NCI-H526 (cell line): ENCODE measurements around the gene SPTLC2.
"Not testable (repeated sequence)": the region's sequence is repeated elsewhere in the genome, so short reads cannot be mapped to it uniquely, and the experiment has no call there.

ENCODE experiments used
- DNase-seq, 2 experiments: peaks; one replicate each; lab custom pipeline; 2025; lab: John Stamatoyannopoulos, UW

Gene SPTLC2, protein sequence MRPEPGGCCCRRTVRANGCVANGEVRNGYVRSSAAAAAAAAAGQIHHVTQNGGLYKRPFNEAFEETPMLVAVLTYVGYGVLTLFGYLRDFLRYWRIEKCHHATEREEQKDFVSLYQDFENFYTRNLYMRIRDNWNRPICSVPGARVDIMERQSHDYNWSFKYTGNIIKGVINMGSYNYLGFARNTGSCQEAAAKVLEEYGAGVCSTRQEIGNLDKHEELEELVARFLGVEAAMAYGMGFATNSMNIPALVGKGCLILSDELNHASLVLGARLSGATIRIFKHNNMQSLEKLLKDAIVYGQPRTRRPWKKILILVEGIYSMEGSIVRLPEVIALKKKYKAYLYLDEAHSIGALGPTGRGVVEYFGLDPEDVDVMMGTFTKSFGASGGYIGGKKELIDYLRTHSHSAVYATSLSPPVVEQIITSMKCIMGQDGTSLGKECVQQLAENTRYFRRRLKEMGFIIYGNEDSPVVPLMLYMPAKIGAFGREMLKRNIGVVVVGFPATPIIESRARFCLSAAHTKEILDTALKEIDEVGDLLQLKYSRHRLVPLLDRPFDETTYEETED

DNA sequence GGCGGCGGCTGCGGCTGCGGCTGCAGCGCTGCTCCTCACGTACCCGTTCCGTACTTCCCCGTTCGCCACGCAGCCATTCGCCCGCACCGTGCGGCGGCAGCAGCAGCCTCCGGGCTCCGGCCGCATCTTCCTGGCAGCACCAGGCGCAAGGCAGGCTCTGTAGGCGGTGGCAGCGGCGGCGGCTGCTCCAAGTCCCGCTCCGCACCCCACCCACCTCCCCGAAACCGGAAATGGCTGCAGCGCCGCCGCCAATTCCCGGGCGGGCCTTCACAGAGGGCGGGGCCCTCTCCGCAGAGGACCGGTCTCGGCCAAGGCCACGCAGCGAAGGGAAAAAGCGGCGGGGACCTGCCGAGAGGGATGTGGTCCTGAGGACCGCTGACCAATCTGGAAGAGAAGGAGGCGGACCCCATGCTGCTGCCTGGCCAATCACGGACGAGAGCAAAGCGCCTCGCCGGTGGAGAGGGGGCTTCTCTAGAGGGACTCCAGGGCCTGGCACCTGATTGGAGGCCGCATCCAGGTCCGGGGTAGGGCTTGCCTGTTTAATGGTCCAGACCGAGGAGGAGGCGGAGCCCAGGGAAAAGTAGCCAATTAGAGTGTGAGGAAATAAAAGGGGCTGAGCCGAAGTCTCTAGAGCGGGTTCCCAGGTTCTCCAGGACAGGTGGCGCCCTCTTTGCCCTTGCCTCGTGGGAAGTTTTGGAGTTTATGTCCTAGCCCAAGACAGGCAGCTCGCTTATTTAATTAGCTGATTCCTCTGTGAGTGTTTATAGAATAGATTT, at the start of gene SPTLC2:
SPTLC2 (minus strand) TSS at position 184 of the 776 bp plus-strand sequence; CDS start at position 126, 58 bp downstream.
- DNase-seq: peak; percentile 99

DNA sequence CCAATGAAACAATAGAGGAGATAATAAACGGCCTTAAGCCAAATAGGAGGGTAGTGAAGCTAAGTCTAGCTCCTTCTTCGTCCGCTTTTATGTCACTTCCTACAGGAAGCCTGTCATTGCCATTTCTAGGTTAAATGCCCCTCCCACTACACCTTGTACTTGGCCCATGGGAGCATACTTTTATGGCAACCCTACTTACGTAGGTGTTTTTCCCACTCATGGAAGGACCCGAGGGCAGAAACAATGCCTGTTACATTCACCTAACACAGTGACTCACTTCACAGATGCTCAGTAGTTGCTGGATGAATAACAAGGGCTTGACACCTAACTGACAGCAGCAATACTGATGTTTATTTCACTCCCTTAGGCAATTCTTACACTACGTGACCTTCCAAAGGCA, 46.9 kb upstream of the SPTLC2 start:
- no peak for DNase-seq

DNA sequence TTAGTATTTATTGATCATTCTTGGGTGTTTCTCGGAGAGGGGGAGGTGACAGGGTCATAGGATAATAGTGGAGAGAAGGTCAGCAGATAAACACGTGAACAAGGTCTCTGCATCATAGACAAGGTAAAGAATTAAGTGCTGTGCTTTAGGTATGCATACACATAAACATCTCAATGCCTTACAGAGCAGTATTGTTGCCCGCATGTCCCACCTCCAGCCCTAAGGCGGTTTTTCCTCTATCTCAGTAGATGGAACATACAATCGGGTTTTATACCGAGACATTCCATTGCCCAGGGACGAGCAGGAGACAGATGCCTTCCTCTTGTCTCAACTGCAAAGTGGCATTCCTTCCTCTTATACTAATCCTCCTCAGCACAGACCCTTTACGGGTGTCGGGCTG, 45.1 kb upstream of the SPTLC2 start:
- not testable (repeated sequence) for DNase-seq

DNA sequence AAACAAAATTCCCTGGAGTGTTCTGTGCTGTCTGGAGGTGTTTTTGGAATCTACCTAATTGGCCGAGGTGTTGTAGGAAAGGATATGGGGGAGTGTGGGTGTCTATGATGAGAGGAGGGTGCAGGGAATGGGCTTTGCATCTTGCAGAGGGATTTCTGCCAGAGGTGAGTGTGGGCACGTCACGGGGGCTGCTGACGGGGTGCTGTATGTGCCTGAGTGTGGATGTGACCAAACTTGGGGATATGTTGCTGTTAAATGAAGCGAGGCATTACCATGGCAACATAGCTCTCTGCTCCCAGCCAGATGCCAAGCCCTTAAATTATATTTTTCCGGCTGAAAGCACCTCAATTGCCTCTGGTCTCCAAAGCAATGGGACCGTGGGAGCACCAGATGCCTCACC, 44.3 kb upstream of the SPTLC2 start:
- DNase-seq: peak in 1 of 2 experiments; percentile 6

DNA sequence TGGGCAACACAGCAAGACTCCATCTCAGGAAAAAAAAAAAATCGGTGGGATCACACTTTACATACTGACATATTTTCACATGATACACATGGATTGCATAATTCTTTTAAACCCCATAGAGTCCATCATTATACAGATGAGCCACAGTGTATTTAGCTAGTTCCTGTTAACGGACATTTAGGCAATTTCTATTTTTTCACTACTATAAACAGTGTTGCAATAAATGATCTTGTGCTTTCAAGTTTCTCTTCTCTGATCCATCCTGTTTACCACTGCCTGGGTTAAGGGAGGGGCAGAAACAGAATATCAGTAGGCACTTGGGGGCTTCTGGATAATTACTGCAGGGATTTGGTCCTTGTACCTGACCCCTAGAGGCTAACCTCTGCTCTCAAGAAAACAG, 43.4 kb upstream of the SPTLC2 start:
- DNase-seq: no peak

DNA sequence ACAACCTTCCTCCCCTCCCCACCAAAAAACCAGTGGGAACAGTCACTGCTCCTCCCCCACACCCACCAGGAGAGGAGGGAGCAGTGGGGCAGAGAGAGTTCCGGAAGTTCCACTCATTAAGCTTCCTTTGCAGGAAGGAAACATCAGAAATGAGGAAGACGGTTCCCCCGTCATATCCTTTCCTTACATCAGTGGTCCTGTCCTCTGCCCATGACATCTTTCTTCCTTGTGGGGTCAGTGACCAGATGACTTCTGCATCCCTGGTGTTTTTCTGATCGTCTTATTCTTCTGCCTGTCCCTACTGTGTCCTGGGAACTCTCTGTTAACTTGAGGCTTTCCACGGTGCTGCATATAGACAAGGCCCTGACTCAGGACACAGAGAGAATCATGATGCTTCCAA, 40.8 kb upstream of the SPTLC2 start:
- DNase-seq: no peak

DNA sequence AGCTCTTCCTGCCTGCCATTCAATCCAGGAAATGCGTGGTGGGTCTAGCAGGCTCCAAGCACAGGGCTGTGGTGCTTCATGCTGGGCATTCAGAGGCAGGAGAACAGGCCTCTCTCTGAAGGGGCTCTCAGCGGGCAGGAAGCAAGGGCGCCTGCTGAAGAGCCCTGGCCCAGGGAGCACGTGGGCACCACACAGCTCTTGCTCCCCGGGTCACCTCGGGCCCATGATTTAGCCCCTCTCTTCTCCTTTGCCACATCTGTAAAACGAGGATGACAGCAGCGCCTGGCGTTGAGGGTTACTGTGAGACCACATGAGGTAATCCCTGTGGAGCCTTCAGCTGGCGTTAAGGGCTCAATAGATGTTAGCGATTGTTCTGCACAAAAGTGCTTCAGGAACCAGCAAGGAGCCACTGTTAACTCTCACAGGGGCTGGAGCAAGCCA, 37.6 kb upstream of the SPTLC2 start:
- no peak for DNase-seq

DNA sequence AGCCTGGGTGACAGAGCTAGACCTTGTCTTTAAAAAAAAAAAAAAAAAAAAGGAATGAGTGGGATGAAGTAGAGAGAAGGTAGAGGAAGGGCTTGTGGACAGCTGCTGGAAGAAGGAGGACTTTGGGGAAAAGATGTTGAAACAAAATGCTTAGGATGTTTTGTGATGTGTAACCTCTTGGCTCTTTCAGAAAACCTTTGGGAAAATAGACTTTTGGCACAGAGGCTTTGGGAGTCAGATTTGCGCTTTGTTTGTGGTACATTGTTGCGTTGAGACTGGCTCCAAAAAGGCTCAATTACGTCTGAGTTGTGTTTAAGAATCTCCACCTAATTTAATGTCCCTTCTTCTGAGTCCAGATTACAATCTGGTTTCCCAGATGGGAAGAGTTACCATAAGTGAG, 32.9 kb upstream of the SPTLC2 start:
- DNase-seq: no peak

DNA sequence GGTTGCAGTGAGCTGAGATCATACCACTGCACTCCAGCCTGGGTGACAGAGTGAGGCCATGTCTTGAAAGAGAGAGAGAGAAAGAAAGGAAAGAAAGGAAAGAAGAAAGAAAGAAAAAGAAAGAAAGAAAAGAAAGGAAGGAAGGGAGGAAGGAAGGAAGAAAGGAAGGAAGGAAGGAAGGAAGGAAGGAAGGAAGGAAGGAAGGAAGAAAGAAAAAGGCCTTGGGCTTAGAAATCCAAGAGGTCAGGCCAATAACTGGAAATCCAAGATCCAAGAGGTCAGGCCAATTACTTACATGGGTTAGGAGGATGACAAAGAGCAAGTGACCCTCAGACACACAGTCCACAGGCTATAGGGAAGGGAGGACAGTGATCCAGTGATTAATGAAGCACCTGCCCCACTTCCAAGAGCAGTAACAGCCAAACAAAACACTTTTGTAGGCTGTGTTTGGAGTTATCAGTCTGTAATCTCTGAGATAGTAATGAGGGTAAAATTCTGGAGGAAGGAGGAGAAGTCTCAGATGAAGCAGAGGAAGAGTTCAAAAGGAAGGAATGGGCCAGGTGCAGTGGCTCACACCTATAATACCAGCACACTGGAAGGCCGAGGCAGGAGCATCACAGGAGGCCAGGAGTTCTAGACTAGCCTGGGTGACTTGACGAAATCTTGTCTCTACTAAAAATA, 32.2 kb upstream of the SPTLC2 start:
- no peak for DNase-seq

DNA sequence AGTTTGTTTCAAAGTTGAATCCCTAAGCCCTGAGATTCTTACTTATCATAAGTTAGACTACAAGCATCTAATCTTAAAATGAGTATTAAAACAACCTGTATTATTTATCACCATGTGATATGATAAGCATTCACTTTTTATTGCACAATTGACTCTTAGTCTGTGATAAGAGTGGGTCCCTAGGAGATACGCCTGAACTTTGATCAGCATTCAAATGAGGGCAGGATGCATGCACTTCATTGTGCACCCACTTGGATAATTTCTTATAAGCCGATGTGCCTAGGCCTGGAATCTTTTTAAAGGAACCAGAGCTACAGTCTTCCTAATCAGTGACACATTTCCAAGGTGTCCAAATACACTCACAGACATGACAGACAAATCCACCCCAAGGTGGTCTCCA, 31.4 kb upstream of the SPTLC2 start:
- no peak for DNase-seq

DNA sequence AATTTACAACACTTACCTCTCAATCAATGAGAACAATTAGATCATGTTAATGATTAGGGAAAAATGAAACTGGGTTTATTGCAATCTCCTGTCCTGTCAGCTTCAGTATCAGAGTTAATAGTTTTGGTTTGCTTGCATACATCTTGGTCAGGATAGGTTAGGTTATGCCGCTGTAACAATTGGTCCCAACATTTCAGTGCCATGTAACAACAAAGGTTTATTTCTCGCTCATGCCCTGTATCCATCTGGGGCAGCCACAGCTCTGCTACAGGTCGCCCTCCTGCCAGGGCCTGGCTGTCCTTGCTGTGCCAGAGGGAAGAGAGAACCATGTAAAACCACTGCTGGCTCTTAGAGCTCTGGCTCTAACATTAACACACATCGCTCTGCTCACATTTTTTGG, 30.5 kb upstream of the SPTLC2 start:
- no peak for DNase-seq

DNA sequence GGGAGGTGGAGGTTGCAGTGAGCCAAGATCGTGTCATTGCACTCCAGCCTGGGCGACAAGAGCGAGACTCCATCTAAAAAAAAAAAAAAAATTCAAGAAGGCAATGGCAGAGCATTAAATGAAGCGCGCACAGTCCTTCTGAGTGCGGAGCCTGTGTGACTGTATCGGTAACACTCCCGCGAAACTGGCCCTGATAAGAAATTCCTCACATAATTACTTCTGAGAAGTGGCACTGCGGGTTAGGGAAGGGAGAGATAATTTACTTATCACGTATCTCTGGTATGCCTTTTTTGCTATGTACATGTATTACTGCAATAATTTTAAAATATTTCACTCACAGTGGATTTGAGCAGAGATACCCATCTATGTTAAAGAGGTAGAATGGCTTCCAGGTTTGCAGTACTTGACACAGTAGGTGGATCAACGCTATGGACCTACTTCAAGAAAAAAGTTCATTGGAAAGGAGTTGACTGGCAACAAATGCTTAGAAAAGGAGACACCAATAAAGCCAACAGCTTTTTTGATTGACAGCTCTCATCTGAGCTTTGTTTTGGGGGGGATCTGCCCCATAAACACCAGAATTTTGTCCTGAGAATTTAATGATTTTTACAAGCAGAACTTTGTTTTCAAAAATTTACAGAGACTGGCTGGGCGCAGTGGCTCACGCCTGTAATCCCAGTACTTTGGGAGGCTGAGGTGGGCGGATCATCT, 29.2 kb upstream of the SPTLC2 start:
- DNase-seq: no peak

DNA sequence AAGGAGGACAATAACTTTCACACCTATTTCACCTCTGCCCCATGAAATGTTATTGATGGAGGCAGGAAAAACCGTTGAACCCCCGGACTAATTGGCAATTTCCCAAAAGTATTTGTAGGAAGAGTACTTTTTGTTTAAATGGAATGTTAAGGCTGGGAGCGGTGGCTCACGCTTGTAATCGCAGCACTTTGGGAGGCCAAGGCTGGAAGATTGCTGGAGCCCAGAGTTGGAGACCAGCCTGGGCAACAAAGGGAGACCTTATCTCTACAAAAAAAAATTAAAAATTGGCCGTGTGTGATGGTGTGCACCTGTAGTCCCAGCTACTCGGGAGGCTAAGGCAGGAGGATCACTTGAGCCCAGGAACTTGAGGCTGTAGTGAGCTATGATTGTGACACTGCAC, 26.0 kb upstream of the SPTLC2 start:
- no peak for DNase-seq

DNA sequence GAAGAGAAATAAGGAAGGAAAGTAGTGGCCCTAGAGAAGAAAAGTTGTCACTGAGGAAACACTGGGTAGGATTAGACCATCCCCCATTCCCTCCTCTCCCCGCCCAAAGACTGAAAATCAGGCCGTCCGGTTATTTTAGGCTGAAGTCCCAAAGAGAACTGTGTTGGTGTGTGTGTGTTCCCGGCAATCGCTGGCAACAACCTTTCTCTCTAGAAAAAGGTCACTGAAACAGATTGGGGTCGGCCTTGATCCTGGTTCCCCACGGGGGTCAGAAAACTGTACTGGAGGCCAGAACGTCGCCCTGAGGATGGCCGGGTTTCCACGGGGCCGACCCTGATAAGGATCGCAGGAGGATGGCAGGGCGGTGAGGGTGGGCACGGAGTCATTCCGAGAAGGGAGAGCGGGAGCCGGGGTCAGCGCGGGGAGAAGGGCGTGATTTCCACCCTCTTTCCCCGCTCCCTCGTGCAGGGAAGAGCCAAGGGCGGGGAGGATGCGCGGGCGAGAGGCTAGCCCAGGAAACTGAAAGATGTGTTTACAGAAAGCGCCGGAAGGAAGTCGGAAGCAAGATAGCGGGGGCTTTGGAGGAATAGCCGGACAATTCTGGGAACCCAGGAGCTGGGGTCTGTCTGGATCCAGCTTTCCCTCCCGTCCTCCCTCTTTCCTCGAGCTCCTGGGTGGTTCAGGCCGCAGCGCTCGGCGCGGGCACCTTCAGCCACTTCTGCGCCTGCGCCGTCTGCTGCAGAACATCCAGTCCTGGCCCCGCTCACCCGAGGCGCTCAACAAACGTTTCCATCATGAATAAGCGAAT, 25.3 kb upstream of the SPTLC2 start:
- no peak for DNase-seq

DNA sequence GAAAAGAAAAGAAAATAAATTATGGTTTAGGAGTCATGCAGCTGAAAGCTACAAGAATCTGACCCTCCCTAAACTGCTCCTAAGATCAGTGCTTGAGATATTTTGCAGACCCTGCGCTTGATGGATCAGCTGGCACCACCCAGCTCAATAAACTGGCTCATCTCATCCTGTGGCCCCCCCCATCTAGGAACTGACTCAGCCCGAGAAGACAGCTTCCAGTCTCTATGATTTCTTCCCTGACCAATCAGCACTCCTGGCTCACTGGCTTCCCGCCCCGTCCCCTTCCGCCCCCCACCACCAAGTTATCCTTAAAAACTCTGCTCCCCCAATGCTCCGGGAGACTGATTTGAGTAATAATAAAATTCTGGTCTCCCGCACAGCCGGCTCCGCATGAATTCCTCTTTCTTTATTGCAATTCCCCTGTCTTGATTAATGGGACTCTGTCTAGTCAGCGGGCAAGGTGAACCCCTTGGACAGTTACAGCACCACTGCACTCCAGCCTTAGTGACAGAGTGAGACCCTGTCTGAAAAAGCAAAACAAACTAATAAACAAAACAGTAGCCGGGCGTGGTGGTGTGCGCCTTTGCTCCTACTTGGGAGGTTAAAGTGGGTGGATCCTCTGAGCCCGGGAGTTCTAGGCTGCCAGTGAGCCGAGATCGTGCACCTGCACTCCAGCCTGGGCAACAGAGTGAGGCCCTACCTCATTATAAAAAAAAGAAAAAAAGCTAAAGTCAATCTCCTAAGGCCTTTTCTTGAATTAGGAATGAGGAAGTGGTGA, 24.5 kb upstream of the SPTLC2 start:
- no peak for DNase-seq

DNA sequence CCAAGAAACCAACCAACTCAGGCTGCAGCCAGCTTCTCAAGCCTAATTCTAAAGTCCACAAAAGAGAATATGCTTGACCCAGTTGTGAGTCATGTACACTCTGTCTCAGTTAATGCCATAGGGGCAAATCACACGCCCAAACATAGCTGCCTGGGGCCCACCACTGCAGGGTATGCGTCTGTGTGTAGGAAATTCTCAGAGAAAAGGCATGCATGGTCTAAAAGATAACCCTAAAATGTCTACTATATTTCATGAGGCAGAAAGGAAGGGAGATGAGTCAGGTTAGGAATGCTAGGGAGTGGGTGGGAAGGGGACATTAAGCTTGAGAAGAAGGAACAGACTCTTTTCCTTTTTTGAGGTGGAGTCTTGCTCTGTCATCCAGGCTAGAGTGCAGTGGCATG, 22.3 kb upstream of the SPTLC2 start:
- no peak for DNase-seq

DNA sequence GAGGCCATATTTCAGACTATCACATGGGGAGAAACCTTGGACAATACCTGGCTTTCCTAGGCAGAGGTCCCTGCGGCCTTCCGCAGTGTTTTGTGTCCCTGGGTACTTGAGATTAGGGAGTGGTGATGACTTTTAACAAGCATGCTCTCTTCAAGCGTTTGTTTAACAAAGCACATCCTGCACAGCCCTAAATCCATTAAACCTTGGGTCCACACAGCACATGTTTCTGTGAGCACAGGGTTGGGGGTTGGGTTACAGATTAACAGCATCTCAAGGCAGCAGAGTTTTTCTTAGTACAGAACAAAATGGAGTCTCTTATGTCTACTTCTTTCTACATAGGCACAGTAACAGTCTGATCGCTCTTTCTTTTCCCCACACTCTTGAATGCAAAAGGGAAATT, 19.4 kb upstream of the SPTLC2 start:
- not testable (repeated sequence) for DNase-seq

DNA sequence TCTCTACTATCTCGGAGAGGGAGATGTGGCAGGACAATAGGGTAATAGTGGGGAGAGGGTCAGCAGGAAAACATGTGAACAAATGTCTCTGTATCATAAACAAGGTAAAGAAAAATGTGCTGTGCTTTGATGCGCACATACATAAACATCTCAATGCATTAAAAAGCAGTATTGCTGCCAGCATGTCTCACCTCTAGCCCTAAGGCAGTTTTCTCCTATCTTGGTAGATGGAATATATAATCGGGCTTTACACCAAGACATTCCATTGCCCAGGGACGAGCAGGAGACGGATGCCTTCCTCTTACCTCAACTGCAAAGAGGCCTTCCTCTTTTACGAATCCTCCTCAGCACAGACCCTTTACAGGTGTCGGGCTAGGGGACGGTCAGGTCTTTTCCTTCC, 19.0 kb upstream of the SPTLC2 start:
- not testable (repeated sequence) for DNase-seq

DNA sequence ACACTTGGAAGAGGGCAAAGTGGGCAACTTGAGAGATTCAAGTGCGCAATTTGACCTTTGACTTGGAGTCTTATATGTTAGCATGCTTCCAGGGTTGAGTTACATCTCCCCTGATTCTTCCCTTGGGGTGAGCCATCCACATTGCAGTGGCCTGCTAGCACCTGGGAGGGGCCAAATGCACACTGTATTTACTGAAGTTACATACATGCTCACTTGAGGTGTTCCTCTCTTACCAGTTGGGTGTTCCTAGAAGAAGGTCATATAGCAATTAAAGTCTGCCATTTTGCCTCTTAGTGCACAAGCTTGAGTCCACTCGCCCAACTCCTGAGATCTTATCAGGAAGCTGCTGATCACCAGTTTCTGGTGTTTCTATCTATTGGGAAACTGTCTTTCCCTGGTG, 13.7 kb upstream of the SPTLC2 start:
- no peak for DNase-seq

DNA sequence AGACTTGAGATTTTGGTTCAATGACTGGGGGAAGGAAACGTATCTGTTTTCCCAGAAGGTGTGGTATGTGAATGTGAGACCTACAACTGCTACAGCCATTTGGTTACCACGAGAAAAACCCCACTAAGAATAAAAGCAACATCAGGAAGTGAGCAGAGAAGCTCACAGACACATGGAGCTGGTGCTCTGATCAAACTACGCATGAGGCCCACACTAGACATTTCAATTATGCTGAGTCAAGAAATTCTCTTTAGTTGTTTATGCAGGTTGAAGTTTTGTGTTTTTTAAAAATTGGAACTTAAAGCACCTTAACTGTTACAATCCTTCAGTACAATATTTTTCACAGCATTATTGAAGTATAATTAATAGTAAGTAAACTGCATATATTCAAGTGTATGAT, 8.9 kb upstream of the SPTLC2 start:
- no peak for DNase-seq
